Measurements from ENCODE around the gene RNF113B.

DNA sequence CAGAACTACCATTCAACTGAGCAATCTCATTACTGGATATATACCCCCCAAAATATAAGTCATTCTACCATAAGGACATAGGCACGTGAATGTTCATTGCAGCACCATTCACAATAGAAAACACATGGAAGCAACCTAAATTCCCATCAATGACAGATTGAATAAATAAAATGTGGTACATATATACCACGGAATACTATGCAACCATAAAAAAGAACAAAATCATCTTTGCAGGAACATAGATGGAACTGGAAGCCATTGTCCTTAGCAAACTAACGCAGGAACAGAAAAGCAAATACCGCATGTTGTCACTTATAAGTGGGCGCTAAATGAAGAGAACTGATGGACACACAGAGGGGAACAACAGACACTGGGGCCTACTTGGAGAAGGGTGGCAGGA is 14.1 kb downstream of the RNF113B start:
- TF ChIP-seq, protein P1, sequence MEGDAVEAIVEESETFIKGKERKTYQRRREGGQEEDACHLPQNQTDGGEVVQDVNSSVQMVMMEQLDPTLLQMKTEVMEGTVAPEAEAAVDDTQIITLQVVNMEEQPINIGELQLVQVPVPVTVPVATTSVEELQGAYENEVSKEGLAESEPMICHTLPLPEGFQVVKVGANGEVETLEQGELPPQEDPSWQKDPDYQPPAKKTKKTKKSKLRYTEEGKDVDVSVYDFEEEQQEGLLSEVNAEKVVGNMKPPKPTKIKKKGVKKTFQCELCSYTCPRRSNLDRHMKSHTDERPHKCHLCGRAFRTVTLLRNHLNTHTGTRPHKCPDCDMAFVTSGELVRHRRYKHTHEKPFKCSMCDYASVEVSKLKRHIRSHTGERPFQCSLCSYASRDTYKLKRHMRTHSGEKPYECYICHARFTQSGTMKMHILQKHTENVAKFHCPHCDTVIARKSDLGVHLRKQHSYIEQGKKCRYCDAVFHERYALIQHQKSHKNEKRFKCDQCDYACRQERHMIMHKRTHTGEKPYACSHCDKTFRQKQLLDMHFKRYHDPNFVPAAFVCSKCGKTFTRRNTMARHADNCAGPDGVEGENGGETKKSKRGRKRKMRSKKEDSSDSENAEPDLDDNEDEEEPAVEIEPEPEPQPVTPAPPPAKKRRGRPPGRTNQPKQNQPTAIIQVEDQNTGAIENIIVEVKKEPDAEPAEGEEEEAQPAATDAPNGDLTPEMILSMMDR (optimal IDR thresholded peaks at IDR 0.05 in 1 of 3, IDR thresholded peaks at IDR 0.05 in 1 of 3, conservative IDR thresholded peaks at IDR 0.05 in 1 of 3; ENCODE audit: extremely low read depth in 1 of 3, insufficient read depth in 2 of 3, low read length in 3 of 3): no peak
- no peak for TF ChIP-seq EZH2 (IDR thresholded peaks at IDR 0.05; ENCODE audit: low read length)

All from keratinocyte (primary cell).